IPS-20b (cell line): ENCODE results near the gene RPL15.
A peak's percentile ranks its signal among the peaks of the same experiment; 100 is the strongest.
"Not testable (repeated sequence)": the region's sequence is repeated elsewhere in the genome, so short reads cannot be mapped to it uniquely, and the experiment has no call there.

Experiments
- H3K27ac ChIP-seq: one replicate; pipeline ENCODE4 v1.5.1; 2013; ENCODE audit warnings: low read length
- H3K27me3 ChIP-seq: 2 replicates; pipeline ENCODE4 v1.6.1; 2013; ENCODE audit warnings: mild to moderate bottlenecking, low read length, inconsistent platforms; ENCODE audit not compliant: insufficient read depth
- H3K36me3 ChIP-seq: 2 replicates; pipeline ENCODE4 v1.6.1; 2013; ENCODE audit warnings: low read depth, mild to moderate bottlenecking, inconsistent platforms, low read length, moderate library complexity; ENCODE audit not compliant: insufficient read depth
- H3K4me1 ChIP-seq: 2 replicates; pipeline ENCODE4 v1.6.1; 2013; ENCODE audit warnings: mild to moderate bottlenecking, control low read depth, inconsistent platforms, low read length, moderate library complexity; ENCODE audit not compliant: insufficient read depth
- H3K4me3 ChIP-seq: 2 replicates; pipeline ENCODE4 v1.5.1; 2013; ENCODE audit warnings: mild to moderate bottlenecking, low read length, inconsistent platforms
- H3K9ac ChIP-seq: 2 replicates; pipeline ENCODE4 v1.6.1; 2013; ENCODE audit warnings: low read depth, mild to moderate bottlenecking, inconsistent platforms, low read length, moderate library complexity
- H3K9me3 ChIP-seq: 2 replicates; pipeline ENCODE4 v1.6.1; 2013; ENCODE audit warnings: mild to moderate bottlenecking, low read depth, low read length, inconsistent platforms; ENCODE audit not compliant: insufficient read depth

RPL15 gene

DNA sequence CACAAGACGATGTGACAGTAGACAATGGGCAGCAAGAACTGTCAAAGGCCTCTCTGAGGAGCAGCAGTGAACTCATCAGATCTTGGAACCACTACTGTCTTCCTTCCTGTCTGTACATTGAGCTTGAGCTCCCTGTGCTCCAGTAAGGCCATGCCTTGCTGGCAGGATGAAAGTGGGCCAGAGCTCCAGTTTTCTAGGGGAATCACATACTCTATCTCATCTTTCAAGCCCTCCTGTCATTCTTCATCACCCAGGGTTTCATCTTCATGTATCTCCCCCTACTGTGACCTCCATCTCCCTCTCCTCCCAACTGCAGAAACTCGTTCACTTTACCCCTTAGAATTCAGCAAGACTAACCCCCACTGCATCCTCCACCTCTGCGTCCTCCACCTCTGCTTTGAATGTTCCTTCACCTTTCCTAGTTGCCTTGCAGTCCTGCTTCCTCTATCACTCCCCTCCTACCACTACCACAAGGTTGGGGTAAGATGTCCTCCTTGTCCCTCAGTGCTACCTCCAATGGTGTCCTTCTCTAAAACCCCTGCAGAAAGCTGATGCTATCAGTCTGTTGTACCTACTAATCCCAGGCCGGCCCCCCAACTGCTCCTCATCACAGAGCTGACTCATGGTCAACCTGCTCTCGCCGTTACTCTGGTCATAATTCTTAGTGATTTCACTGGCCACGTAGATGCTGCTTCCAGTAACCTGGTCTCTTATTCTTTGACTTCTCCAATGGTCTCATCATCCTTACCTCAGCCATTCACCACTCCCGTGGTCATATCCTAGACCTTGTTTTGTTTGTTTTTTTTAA lies 22.5 kb upstream of the RPL15 start:
- peaks cover 59% of the 10 kb centered on the region for H3K36me3 ChIP-seq
- H3K27me3 ChIP-seq = no peaks in the 10 kb centered on the region
- peaks cover 12% of the 10 kb centered on the region for H3K4me1 ChIP-seq
- no peak overlapping the region for H3K4me3 ChIP-seq
- H3K27ac ChIP-seq = no peak overlapping the region
- no peak overlapping the region for H3K9ac ChIP-seq
- peaks cover 10% of the 10 kb centered on the region for H3K9me3 ChIP-seq

DNA sequence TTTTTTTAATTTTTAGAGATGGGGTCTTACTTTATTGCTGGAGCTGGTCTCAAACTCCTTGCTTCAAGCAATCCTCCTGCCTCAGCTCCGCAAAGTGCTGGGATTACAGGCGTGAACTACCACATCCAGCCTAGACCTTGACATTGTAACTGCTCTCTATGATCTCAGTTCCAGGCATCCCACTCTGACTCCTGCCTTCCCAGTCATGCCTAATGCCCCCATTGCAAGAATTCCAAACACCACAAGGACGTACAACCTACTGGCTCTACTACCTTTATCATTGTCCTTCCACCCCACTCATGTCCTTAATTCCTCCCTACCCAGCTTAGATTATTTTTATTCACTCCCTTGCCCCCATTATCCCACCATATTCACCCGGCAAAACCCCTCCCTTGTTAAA lies 21.8 kb upstream of the RPL15 start:
- H3K9ac ChIP-seq = no peak overlapping the region
- no peak overlapping the region for H3K4me3 ChIP-seq
- no peak overlapping the region for H3K27ac ChIP-seq
- H3K9me3 ChIP-seq = peaks cover 11% of the 10 kb centered on the region
- H3K36me3 ChIP-seq = peaks cover 61% of the 10 kb centered on the region
- no peaks in the 10 kb centered on the region for H3K27me3 ChIP-seq
- peaks cover 12% of the 10 kb centered on the region for H3K4me1 ChIP-seq

DNA sequence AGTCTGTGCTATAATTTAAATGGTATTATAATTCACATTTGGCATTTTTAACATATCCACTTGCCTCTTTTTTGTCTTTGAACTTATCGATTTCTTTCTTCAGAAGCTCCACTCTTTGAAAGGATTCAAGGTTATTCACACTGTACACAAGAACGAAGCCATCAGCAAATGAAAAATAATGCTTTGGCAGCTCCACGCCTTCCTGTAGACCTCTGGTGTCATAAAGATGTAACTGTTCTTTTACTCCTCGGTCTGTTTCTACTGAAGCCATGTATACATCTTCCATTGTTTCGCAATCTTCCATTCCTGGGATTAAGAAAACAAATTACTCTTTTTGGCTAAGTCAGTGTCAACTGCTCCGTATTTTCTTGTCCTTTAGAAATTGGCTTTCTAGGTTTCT lies 16.2 kb upstream of the RPL15 start:
- H3K9me3 ChIP-seq = peaks cover 11% of the 10 kb centered on the region
- H3K9ac ChIP-seq = no peak overlapping the region
- no peaks in the 10 kb centered on the region for H3K4me1 ChIP-seq
- no peak overlapping the region for H3K27ac ChIP-seq
- no peaks in the 10 kb centered on the region for H3K27me3 ChIP-seq
- H3K4me3 ChIP-seq = no peak overlapping the region
- peaks cover 53% of the 10 kb centered on the region for H3K36me3 ChIP-seq

DNA sequence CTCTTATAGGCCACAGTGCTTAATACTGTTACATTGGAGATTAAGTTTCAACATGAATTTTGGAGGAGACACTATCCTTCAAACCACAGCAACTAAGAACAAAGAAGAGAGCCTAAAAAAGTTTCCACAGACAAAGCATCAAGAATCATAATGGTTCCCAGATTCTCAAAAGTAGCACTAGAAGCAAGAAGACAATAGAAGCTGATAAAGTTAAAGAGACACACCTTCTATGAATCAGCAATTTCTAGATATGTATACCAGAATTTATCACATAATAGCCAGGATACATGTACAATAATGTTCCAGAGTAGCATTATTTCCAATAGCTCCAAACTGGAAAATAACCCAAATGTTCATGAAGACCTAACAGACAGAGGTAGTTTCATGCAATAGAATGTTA lies 12.4 kb upstream of the RPL15 start:
- H3K9ac ChIP-seq = no peak overlapping the region
- H3K9me3 ChIP-seq = peaks cover under 1% of the 10 kb centered on the region; the same call in 1 of the 2 replicates
- H3K27me3 ChIP-seq = no peaks in the 10 kb centered on the region
- H3K36me3 ChIP-seq = peaks cover 43% of the 10 kb centered on the region
- H3K27ac ChIP-seq = no peak overlapping the region
- H3K4me1 ChIP-seq = no peaks in the 10 kb centered on the region
- H3K4me3 ChIP-seq = no peak overlapping the region

DNA sequence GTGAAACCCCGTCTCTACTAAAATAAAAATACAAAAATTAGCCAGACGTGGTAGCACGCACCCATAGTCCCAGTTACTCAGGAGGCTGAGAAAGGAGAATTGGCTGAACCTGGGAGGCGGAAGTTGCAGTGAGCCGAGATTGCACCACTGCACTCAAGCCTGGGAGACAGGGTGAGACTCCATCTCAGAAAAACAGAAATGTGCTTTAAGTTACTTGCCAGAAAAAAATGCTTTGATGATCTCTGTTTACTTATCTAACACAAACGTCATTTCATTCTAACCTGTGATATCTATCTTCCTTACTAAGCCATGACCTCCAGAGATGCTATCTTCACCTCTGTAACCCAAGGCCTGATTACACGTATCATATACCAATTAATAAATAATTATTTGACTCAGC lies 7.6 kb upstream of the RPL15 start:
- no peak overlapping the region for H3K9ac ChIP-seq
- H3K9me3 ChIP-seq = no peaks in the 10 kb centered on the region
- no peak overlapping the region for H3K27ac ChIP-seq
- no peaks in the 10 kb centered on the region for H3K27me3 ChIP-seq
- peaks cover 36% of the 10 kb centered on the region for H3K36me3 ChIP-seq
- no peak overlapping the region for H3K4me3 ChIP-seq
- H3K4me1 ChIP-seq = no peaks in the 10 kb centered on the region; the same call in 1 of the 2 replicates

DNA sequence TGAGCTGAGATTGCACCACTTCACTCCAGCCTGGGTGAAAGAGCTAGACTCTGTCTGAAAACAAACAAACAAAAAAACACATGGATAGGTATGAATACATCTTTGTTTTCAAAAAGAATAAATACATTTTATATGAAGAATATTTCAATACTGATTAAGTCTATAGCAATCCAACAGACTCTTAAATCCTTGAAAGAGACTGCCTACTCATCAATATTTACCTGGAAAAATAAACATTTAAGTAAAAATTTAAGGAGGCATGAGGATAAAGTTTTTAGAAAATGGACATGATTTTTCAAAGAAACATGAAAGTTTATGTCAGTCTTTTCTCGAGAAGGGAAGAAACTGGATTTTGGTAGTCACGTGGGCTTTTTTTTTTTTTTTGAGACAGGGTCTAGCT lies 5.5 kb upstream of the RPL15 start:
- Histone ChIP-seq H3K9me3 (no peaks in the 10 kb centered on the region), H3K9ac (no peak overlapping the region), H3K27me3 (peaks cover 11% of the 10 kb centered on the region; the same call in 1 of the 2 replicates), H3K4me1 (peaks cover 9% of the 10 kb centered on the region), H3K36me3 (peaks cover 31% of the 10 kb centered on the region), H3K4me3 (no peak overlapping the region), H3K27ac (no peak overlapping the region)

DNA sequence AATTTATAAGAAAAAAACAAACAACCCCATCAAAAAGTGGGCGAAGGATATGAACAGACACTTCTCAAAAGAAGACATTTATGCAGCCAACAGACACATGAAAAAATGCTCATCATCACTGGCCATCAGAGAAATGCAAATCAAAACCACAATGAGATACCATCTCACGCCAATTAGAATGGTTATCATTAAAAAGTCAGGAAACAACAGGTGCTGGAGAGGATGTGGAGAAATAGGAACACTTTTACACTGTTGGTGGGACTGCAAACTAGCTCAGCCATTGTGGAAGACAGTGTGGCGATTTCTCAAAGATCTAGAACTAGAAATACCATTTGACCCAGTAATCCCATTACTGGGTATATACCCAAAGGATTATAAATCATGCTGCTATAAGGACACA lies 4.6 kb upstream of the RPL15 start:
- not testable (repeated sequence) for H3K9me3 ChIP-seq, H3K4me3 ChIP-seq, H3K9ac ChIP-seq, H3K4me1 ChIP-seq, H3K27ac ChIP-seq
- Histone ChIP-seq H3K27me3 (peaks cover 11% of the 10 kb centered on the region; the same call in 1 of the 2 replicates), H3K36me3 (peaks cover 29% of the 10 kb centered on the region)

DNA sequence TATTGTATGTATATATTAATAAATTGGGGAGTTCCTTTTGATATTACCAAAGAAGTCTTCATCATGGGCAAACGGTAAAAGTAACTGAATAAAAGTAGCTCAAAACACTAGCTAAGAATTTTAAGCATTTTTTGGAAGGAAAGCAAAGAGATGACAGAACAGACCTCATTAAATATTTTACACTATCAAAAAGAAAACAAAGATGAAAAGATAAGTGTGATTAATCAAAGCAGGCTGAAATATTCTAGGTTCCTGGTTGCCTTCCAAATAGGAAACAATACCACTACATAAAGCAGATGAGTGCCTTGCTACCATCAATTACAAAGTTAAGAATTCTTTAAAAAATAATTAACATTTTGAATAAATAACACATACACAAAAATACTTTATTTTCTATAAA lies 3.8 kb upstream of the RPL15 start:
- Histone ChIP-seq H3K27ac (no peak overlapping the region), H3K9me3 (no peaks in the 10 kb centered on the region)

DNA sequence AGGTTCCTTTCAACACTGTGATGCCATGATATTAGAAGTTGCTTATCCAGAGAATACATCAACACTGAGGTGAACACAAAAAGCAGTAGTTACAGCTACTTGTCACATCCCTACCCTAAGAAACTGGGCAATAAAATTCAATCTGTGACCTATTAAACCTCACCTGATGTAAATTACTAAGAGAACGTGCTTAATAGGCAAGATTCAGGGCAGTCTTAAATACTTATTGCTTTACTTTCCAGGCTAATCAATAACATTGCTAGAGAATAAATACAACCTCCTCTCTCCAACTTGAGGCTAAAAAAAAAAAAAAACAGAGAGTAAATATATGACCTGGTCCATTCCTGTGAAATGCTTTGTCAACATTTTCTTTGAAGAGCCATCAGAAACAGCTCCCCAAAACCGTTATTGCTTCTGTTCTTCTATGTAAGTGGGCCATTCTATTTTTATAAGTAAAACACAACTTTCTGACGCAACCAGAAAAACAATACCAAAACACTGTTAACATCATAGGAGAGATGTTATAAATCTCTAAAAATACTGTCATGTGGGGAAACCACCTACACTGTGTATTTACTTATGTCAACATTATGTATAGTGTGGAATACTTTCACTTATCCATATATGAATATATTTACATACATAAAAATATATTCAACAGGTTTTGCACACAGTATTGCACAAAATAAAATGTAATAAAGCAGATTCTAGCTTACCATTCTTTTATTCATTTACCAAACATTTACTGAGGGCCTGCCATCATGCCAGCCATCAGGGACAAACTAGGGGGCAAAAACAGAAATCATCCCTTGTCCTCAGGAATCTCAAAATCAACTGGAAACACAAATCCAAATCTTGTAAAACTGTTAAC lies 2.8 kb upstream of the RPL15 start:
- Histone ChIP-seq H3K27ac (no peak overlapping the region), H3K4me3 (peak overlapping the region; percentile 100; the same call in 1 of the 2 replicates), H3K27me3 (peaks cover 11% of the 10 kb centered on the region; the same call in 1 of the 2 replicates), H3K4me1 (peaks cover 9% of the 10 kb centered on the region), H3K9me3 (no peaks in the 10 kb centered on the region), H3K9ac (no peak overlapping the region), H3K36me3 (peaks cover 36% of the 10 kb centered on the region)

More for the DNA sequence above, 3.8 kb upstream of the RPL15 start:
- Histone ChIP-seq H3K27me3 (peaks cover 11% of the 10 kb centered on the region; the same call in 1 of the 2 replicates), H3K9ac (no peak overlapping the region), H3K36me3 (peaks cover 29% of the 10 kb centered on the region), H3K4me3 (no peak overlapping the region), H3K4me1 (peaks cover 9% of the 10 kb centered on the region)

DNA sequence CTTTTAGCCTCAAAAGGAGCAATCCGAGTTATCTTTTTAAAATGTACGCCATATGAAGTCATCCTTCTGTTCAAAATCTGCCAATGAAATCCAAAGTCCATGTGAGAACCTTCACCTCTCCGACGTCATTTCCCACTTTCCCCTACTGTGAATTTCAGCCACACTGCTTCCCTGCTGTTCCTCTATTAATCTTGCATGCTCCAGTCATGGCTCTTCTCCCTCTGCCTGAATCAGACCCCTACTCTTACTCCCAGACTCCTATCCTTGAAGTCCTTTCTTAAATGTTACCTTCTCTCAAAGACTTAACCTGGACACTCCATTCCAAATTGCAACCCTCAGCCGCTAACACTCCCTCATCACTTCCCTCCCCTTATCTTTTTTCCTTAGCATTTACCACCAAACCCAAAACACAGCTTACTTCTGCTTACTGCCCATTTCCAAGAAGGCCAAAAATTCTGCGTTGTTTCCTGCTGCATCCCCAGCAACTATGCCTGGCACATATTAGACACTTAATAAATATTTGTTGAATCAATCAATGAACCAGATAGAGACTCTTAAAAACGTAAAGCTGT lies 1.3 kb upstream of the RPL15 start:
- no peaks in the 10 kb centered on the region for H3K9me3 ChIP-seq
- H3K27me3 ChIP-seq = peaks cover 11% of the 10 kb centered on the region; the same call in 1 of the 2 replicates
- no peak overlapping the region for H3K27ac ChIP-seq
- H3K9ac ChIP-seq = peak overlapping the region; percentile 87; the same call in 1 of the 2 replicates
- peaks cover 38% of the 10 kb centered on the region for H3K36me3 ChIP-seq
- peaks cover 9% of the 10 kb centered on the region for H3K4me1 ChIP-seq
- peak overlapping the region; percentile 100 for H3K4me3 ChIP-seq

DNA sequence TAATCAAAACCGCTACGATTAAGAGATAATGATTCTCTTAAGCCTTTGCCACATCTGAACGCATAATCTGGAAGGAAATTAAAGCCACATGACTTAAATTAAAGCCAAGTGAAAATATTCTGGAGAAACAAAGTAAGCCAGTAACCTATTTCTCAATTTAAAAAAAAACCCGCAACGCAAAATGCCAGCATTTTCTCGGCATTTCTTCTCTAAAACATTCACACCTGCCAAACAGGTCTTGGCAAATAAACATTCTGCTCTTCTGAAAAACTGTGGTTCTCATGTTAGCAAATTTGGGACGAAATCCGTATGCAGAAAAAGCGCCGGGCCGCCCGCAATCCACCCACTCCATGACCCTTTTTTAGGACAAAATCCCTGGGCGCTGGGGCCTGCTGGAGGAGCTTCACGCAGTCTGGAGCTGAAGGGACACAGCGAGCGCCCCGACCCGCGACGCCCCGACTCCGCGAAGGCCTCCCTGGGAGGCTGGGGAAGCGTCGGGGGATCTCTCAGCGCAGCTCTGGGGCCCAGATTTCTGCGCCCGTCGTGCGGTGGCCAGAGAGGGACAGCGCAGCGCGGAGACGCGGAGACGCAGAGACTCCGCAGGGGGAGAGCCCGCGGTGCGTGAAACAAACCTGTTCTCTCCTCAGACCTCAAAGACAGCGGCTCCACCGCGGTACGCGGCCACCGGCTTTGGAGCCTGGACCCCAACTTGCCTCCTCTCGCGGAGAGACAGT lies 613 bp upstream of the RPL15 start:
- H3K36me3 ChIP-seq = peaks cover 37% of the 10 kb centered on the region
- H3K4me1 ChIP-seq = peaks cover 9% of the 10 kb centered on the region
- H3K4me3 ChIP-seq = peak overlapping the region; percentile 100
- H3K27me3 ChIP-seq = peaks cover 11% of the 10 kb centered on the region; the same call in 1 of the 2 replicates
- peak overlapping the region; percentile 87 for H3K9ac ChIP-seq
- no peak overlapping the region for H3K27ac ChIP-seq
- H3K9me3 ChIP-seq = no peaks in the 10 kb centered on the region
